HEK293T (cell line): ENCODE measurements around the gene GALT.

Experiments used
- BHLHE40 ChIP-seq: fragments of 450-650 bp; IDR thresholded peaks from 2 replicates; pipeline ENCODE4 v1.6.1; 2016; ENCODE audit warnings: mild to moderate bottlenecking, moderate library complexity, borderline replicate concordance
- FOXK2 ChIP-seq: fragments of 450-650 bp; IDR thresholded peaks from 2 replicates; pipeline ENCODE4 v1.6.1; 2016; ENCODE audit warnings: mild to moderate bottlenecking
- HDGF ChIP-seq: fragments of 450-650 bp; IDR thresholded peaks from 2 replicates; pipeline ENCODE4 v1.6.1; 2017; ENCODE audit warnings: antibody characterized with exemption, borderline replicate concordance
- NFRKB ChIP-seq: fragments of 450-650 bp; IDR thresholded peaks from 2 replicates; pipeline ENCODE4 v1.6.1; 2016; ENCODE audit warnings: mild to moderate bottlenecking, moderate library complexity
- SUZ12 ChIP-seq: fragments of 450-650 bp; IDR thresholded peaks from 2 replicates; pipeline ENCODE4 v1.6.1; 2016; ENCODE audit warnings: mild to moderate bottlenecking

DNA sequence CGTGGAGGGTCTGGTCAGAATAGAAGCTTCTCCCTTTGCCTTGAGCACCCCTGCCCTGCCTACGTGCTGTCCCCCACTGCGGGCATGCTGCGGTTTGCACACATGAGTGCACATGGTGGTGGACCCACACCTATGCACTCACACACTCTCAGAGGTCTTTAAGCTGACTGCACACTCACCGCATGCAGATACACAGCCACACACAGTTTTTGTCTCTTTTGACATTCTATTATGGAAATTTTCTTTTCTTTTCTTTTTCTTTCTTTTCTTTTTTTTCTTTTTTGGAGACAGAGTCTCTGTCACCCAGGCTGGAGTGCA is 17.0 kb upstream of the GALT start:
- no peak for TF ChIP-seq NFRKB
- no peak for TF ChIP-seq HDGF
- TF ChIP-seq BHLHE40 = no peak
- TF ChIP-seq FOXK2 = no peak
- no peak for TF ChIP-seq SUZ12
